BE2C (cell line): Measurements from ENCODE around the gene CDC37L1.

Source experiments
- DNase-seq: peaks from one replicate; pipeline ENCODE4 v3.0.0-alpha.2; 2020
- H3K27me3 ChIP-seq: fragments of 250-450 bp; sonication (Bioruptor Pico); 2 replicates; pipeline ENCODE4 v1.5.1; 2020; ENCODE audit warnings: mild to moderate bottlenecking
- H3K36me3 ChIP-seq: fragments of 250-450 bp; sonication (Bioruptor Pico); 2 replicates; pipeline ENCODE4 v1.5.1; 2020; ENCODE audit warnings: mild to moderate bottlenecking
- H3K4me1 ChIP-seq: fragments of 250-450 bp; sonication (Bioruptor Pico); 2 replicates; pipeline ENCODE4 v1.5.1; 2020
- H3K4me3 ChIP-seq: 2 replicates; pipeline ENCODE4 v1.5.1; 2011; ENCODE audit warnings: low read depth, low read length
- H3K9me3 ChIP-seq: fragments of 250-450 bp; sonication (Bioruptor Pico); 2 replicates; pipeline ENCODE4 v1.5.1; 2020
- TF ChIP-seq, protein P1 (sequence below): IDR thresholded peaks from 2 replicates; pipeline ENCODE4 v1.5.1; 2012; ENCODE audit warnings: mild to moderate bottlenecking, low read depth, low read length

CDC37L1 gene

DNA sequence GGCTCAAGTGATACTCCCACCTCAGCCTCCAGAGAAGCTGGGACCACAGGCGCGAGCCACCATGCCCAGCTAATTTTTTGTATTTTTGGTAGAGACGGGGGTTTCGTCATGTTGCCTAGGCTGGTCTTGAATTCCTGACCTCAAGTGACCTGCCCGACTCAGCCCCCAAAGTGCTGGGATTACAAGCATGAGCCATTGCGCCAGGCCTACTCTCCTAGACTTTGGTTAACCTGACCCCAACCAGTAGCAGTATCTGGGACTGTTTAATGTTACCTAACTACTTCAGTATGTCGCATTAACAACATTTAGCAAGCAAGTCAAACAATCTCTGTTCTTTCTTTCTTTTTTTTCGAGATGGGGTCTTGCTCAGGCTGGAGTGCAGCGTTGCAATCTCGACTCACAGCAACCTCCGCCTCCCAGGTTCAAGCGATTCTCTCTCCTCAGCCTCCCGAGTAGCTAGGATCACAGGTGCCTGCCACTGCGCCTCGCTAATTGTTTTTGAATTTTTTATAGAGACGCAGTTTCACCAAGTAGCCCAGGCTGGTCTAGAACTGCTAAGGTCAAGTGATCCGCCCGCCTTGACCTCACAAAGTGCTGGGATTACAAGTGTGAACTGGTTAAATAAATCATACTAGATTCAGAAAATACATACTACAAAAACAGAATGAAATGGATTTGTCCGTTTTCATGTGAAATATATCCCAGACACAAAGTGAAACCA is 59.7 kb downstream of the CDC37L1 start:
- TF ChIP-seq, protein P1, sequence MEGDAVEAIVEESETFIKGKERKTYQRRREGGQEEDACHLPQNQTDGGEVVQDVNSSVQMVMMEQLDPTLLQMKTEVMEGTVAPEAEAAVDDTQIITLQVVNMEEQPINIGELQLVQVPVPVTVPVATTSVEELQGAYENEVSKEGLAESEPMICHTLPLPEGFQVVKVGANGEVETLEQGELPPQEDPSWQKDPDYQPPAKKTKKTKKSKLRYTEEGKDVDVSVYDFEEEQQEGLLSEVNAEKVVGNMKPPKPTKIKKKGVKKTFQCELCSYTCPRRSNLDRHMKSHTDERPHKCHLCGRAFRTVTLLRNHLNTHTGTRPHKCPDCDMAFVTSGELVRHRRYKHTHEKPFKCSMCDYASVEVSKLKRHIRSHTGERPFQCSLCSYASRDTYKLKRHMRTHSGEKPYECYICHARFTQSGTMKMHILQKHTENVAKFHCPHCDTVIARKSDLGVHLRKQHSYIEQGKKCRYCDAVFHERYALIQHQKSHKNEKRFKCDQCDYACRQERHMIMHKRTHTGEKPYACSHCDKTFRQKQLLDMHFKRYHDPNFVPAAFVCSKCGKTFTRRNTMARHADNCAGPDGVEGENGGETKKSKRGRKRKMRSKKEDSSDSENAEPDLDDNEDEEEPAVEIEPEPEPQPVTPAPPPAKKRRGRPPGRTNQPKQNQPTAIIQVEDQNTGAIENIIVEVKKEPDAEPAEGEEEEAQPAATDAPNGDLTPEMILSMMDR = no peak
- DNase-seq = no peak
- Histone ChIP-seq H3K36me3 (no peaks in the 10 kb centered on the region), H3K27me3 (no peaks in the 10 kb centered on the region), H3K9me3 (no peaks in the 10 kb centered on the region), H3K4me1 (peaks cover 7% of the 10 kb centered on the region), H3K4me3 (peak overlapping the region; percentile 88)

DNA sequence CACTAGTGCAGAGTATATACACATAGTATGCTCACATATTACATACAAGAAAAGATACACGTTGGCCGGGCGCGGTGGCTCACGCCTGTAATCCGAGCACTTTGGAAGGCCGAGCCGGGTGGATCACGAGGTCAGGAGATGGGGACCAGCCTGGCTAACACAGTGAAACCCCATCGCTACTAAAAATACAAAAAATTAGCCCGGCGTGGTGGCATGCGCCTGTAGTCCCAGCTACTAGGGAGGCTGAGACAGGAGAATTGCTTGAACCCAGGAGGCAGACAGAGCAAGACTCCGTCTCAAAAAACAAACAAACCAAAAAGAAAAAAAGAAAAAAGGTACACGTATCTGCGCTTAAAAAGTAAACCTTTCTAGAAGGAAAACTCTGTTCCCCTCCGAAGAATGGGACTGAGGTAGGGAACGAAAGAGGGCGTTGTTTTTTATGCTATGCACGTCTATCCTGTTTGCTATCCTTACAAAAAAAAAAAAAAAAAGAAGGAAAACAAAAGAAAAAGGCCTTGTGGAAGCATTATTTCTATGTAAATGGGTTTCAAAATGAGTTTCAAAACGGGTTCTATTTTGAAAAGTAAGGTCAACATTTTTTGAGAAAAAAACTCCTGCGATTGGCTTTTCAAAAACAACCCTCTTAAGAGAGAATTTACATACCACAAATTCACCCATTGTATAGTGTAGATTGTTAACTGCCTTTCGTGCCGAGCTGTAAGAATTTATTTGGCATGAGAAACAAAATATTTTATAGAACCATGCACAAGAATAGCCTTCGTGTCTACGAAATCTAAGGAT is 60.4 kb downstream of the CDC37L1 start:
- Histone ChIP-seq H3K4me3 (peak overlapping the region; percentile 88), H3K4me1 (peaks cover 7% of the 10 kb centered on the region)
- DNase-seq = no peak

DNA sequence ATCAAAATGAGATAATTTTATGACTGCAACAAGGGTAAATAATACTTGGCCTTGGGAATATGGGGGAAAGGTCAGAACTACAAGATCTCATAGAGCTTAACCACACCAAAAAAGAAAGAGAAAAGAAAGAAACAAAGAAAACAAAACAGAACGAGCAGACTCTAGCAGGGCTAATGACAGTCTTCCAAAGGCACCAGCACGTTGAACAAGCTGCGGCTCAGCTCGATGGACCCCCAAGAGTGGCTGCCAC is 60.9 kb downstream of the CDC37L1 start:
- Histone ChIP-seq H3K4me3 (peak overlapping the region; percentile 88), H3K27me3 (no peaks in the 10 kb centered on the region), H3K9me3 (no peaks in the 10 kb centered on the region), H3K36me3 (no peaks in the 10 kb centered on the region), H3K4me1 (peaks cover 7% of the 10 kb centered on the region)
- no peak for DNase-seq
- TF ChIP-seq, protein P1 = no peak

More for the DNA sequence above, 60.4 kb downstream of the CDC37L1 start:
- H3K9me3 ChIP-seq = no peaks in the 10 kb centered on the region
- no peaks in the 10 kb centered on the region for H3K36me3 ChIP-seq
- TF ChIP-seq, protein P1 = no peak
- H3K27me3 ChIP-seq = no peaks in the 10 kb centered on the region

DNA sequence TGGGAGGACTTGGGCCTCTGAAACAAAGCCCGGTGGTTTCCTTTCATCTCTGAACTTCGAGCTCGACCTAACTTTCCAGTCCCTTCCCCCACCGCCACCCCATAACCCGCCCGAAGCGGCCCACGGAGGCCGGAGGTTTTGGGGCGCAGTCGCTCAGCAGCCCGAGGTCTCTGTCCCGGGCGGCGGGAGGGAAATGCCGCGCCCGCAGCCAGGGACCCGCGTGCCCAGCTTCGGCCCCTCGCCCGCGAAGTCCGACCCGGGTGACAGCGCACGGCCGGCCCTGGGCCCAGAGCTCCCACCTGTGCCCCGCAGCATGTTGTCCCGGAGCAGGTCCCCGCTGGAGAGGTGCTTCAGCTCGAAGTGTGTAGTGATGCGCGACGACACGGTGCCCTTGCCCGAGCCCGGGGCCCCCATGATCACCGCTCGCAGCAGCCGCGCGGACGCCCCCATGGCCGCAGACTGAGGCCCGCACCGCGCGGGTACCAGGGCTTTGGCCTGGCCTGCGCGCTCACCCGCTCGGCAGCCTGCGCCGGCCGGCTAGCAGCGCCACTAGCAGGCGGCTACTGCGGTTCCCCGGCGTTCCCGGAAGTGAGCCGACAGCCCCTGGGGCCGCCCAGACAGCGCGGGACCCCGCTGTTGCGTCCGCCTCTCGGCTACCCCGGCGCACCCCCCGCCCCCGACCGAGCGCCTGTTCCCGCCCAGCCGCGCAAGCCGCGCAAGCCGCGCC is 61.4 kb downstream of the CDC37L1 start, which contains the start of gene AK3:
TSS of gene AK3 (minus strand) at position 565 of the 727 bp plus-strand sequence. CDS start at position 450, 115 bp downstream.
- Histone ChIP-seq H3K4me3 (peak within 1 kb of the TSS; percentile 88), H3K9me3 (no peaks in the 10 kb centered on the region), H3K4me1 (peaks cover 7% of the 10 kb centered on the region), H3K36me3 (no peaks in the 10 kb centered on the region), H3K27me3 (no peaks in the 10 kb centered on the region)
- TF ChIP-seq, protein P1 = no peak
- DNase-seq = peak; percentile 92

DNA sequence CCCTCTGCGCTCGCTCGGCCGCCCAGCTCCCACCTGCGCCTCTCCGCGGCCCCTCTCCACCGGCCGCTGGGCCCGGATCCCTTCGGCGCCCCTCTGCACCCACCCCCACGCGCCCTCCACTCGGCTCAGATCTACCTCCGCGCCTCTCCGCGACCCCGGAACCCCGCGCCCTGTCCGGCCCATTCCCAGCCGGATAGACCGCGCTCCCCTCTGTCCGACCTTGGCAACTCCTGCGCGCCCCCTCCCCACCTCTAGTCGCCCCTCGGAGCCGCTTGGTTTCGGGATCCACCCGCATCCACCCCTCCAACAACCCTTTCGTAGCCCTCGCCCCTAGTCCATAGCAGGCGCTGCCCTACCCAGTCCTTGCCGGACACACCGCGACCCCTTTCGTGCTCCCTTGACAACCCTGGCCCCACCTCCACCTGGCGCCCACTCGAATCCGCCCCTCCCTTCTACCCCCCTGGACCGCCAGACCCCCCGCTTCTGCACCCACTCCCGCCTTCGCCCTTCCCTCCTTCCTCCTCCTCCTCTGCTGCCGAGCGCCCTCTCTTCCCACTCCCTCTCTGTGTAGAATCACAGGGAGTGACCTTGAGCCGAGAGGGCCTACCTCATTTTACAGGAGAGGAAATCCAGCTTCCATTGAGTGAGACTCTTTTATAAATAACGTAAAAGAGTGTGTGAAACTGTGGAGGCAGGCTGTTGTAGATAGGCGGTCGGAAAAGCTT is 62.2 kb downstream of the CDC37L1 start:
- no peak for DNase-seq

More for the DNA sequence above, 62.2 kb downstream of the CDC37L1 start:
- Histone ChIP-seq H3K27me3 (no peaks in the 10 kb centered on the region), H3K9me3 (no peaks in the 10 kb centered on the region), H3K36me3 (no peaks in the 10 kb centered on the region), H3K4me1 (peaks cover 7% of the 10 kb centered on the region), H3K4me3 (peak overlapping the region; percentile 88)
- TF ChIP-seq, protein P1 = no peak
